ENCODE data around the gene ECI2.

DNA sequence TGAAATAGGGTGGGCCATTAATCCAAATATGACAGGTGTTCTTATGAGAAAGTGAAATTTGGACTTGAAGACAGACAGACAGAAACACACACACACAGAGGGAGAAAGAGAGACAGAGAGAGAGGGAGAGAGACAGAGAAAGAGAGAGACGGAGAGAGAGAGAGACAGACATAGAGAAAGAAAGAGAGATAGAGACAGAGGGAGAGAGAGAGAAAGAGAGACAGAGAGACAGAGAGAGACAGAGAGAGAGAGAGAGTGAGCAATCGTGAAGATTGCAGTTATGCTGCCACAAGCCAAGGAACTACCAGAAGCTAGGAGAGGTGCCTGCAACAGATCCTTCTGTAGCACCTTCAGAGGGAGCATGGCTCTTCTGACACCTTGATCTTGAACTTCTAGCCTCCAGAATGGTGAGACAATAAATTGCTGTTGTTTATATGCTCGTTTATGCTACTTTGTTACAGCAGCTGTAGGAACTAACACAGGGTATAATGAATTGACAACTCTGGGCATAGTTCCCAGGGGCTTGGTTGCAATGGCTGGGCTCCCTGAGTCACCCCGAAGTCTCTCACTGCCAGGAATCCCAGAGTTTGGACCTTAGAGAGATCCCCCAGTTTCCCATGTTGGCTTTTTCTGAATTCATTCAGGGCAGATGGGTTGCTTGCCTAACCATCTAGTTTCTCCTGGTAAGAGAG is 44.7 kb upstream of the ECI2 start:
- TF ChIP-seq CTCF (IDR thresholded peaks at IDR 0.05) (no peak), RAD21 (IDR thresholded peaks at IDR 0.05; ENCODE audit: low read length) (no peak), POLR2AphosphoS5 (IDR thresholded peaks at IDR 0.05; ENCODE audit: low read depth, low read length) (no peak), EP300 (IDR thresholded peaks at IDR 0.05; ENCODE audit: borderline replicate concordance in 1 of 2, low read depth in 1 of 2, low read length in 1 of 2) (no peak), REST (IDR thresholded peaks at IDR 0.05; ENCODE audit: low read depth, low read length) (no peak)
